Cardiac muscle cell (in vitro differentiated cells and primary cell): ENCODE results near the gene PRTFDC1. TPM values are rescaled to one million over a fixed set of nuclear protein-coding genes. Genes with fewer than 3 reads are reported as not detected.

Experiments
- DNase-seq, 2 donors: peaks; one replicate each; pipeline versions ENCODE4 v3.0.0 to v3.0.0-alpha.2; 2010 to 2017; ENCODE audit warnings: low read depth in 1 of 2, low spot score in 1 of 2
- H3K27ac ChIP-seq: fragments of 200-600 bp; sonication (generic); 2 replicates; pipeline ENCODE4 v1.5.1; 2016
- H3K27me3 ChIP-seq: fragments of 200-600 bp; sonication (generic); 2 replicates; pipeline ENCODE4 v1.6.0; 2016; ENCODE audit warnings: control low read depth
- H3K36me3 ChIP-seq: fragments of 200-600 bp; sonication (generic); 2 replicates; pipeline ENCODE4 v1.5.1; 2016; ENCODE audit warnings: control low read depth
- H3K4me1 ChIP-seq: fragments of 200-600 bp; sonication (generic); 2 replicates; pipeline ENCODE4 v1.8.1; 2017; ENCODE audit warnings: low read depth, mild to moderate bottlenecking, mixed run types
- H3K4me3 ChIP-seq: fragments of 200-600 bp; sonication (generic); 2 replicates; pipeline ENCODE4 v1.5.1; 2016; ENCODE audit warnings: mild to moderate bottlenecking
- H3K9me3 ChIP-seq: fragments of 200-600 bp; sonication (generic); 2 replicates; pipeline ENCODE4 v1.5.1; 2017; ENCODE audit warnings: low read depth, mild to moderate bottlenecking, control low read depth
- polyA plus RNA-seq: library from polyadenylated mRNA; unstranded; fragments of >200 nt; fragmentation: Nextera tagmentation; extraction: Ambion mirVana; gene quantifications from 2 replicates; pipeline ENCODE4 v1.2.1, GENCODE V29; 2016
- total RNA-seq: library from RNA; depleted of rRNA; stranded (reverse); fragments of >200 nt; gene quantifications from 2 replicates; pipeline ENCODE4 v1.2.3, GENCODE V29; 2016
- TF ChIP-seq, protein P1 (sequence below): IDR thresholded peaks from 2 replicates; pipeline ENCODE4 v1.5.1; 2012; ENCODE audit warnings: low read depth, mild to moderate bottlenecking, low read length

PRTFDC1 gene
- total and polyA plus RNA-seq, 2 experiments from 2014 or later: 3.1 to 3.8 TPM

- TF ChIP-seq, protein P1, sequence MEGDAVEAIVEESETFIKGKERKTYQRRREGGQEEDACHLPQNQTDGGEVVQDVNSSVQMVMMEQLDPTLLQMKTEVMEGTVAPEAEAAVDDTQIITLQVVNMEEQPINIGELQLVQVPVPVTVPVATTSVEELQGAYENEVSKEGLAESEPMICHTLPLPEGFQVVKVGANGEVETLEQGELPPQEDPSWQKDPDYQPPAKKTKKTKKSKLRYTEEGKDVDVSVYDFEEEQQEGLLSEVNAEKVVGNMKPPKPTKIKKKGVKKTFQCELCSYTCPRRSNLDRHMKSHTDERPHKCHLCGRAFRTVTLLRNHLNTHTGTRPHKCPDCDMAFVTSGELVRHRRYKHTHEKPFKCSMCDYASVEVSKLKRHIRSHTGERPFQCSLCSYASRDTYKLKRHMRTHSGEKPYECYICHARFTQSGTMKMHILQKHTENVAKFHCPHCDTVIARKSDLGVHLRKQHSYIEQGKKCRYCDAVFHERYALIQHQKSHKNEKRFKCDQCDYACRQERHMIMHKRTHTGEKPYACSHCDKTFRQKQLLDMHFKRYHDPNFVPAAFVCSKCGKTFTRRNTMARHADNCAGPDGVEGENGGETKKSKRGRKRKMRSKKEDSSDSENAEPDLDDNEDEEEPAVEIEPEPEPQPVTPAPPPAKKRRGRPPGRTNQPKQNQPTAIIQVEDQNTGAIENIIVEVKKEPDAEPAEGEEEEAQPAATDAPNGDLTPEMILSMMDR: no peak
- no peak for DNase-seq
- no peaks in the 10 kb centered on the region for H3K9me3 ChIP-seq
- H3K4me3 ChIP-seq: no peak overlapping the region
- no peak overlapping the region for H3K27ac ChIP-seq
- H3K4me1 ChIP-seq: no peaks in the 10 kb centered on the region
- H3K27me3 ChIP-seq: no peaks in the 10 kb centered on the region
- H3K36me3 ChIP-seq: no peaks in the 10 kb centered on the region
Observed at GRCh38 chr10:24915304-24915703, 37.1 kb downstream of the PRTFDC1 start.

DNA sequence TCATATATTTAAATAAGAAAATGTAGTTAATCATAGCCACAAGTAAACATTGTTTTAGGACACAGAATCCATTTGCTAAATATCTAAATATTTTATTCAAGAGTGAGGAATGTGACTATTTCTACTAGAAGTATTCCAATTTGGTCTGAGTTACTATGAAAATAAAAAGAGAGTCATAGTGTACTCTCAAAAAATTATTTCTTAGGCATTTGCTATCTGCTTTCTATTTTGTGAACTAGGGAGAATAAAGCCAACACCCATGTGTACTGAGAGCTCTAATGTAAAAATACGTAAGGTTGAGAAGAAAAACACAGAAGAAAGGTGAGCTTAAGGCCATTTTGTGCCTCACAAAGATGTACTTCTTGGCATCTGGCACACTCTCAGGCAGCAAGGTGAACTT is 38.3 kb downstream of the PRTFDC1 start:
- no peak for DNase-seq
- TF ChIP-seq, protein P1: no peak
- Histone ChIP-seq H3K4me3 (no peak overlapping the region), H3K27ac (no peak overlapping the region), H3K27me3 (no peaks in the 10 kb centered on the region), H3K4me1 (no peaks in the 10 kb centered on the region), H3K36me3 (no peaks in the 10 kb centered on the region), H3K9me3 (no peaks in the 10 kb centered on the region)

DNA sequence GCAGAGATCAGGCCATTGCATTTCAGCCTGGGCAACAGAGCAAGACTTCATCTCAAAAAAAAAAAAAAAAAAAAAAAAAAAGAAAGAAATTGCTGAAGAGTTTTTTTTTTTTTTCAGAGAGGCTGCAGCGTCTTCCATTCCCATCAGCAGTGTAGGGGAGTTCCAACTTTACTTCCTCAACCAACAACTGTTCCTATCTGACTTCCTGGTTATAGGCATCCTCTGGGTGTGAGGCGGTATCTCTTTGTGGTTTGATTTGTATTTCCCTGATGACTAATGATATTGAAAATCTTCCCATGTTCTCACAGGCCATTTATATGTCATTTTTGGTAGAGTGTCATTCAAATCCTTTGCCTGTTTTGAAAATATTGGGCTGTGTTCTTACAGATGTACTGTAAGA is 40.2 kb downstream of the PRTFDC1 start:
- H3K4me1 ChIP-seq: no peaks in the 10 kb centered on the region
- no peak overlapping the region for H3K4me3 ChIP-seq
- TF ChIP-seq, protein P1: no peak
- H3K27me3 ChIP-seq: no peaks in the 10 kb centered on the region
- no peaks in the 10 kb centered on the region for H3K36me3 ChIP-seq
- H3K9me3 ChIP-seq: no peaks in the 10 kb centered on the region
- H3K27ac ChIP-seq: no peak overlapping the region
- peak in 1 of 2 donors; percentile 73 for DNase-seq

GRCh38 chr10:24911029-24911428 is 41.4 kb downstream of the PRTFDC1 start:
- H3K27me3 ChIP-seq: no peaks in the 10 kb centered on the region
- TF ChIP-seq, protein P1: no peak
- H3K4me3 ChIP-seq: no peak overlapping the region
- no peak overlapping the region for H3K27ac ChIP-seq
- no peaks in the 10 kb centered on the region for H3K4me1 ChIP-seq
- no peaks in the 10 kb centered on the region for H3K9me3 ChIP-seq
- no peaks in the 10 kb centered on the region for H3K36me3 ChIP-seq
- no peak for DNase-seq

GRCh38 chr10:24910574-24910973 is 41.8 kb downstream of the PRTFDC1 start:
- H3K27ac ChIP-seq: no peak overlapping the region
- H3K9me3 ChIP-seq: no peaks in the 10 kb centered on the region
- no peaks in the 10 kb centered on the region for H3K36me3 ChIP-seq
- no peaks in the 10 kb centered on the region for H3K27me3 ChIP-seq
- TF ChIP-seq, protein P1: no peak
- H3K4me1 ChIP-seq: no peaks in the 10 kb centered on the region
- no peak for DNase-seq
- no peak overlapping the region for H3K4me3 ChIP-seq
